HepG2 (cell line): ENCODE results near the gene NCAPD2. TPM values are rescaled to one million over a fixed set of nuclear protein-coding genes. Genes with fewer than 3 reads are reported as not detected.
A peak's percentile ranks its signal among the peaks of the same experiment; 100 is the strongest.

Experiments used
- AHR ChIP-seq: IDR thresholded peaks from 2 replicates; pipeline ENCODE4 v1.6.1; 2018; ENCODE audit warnings: missing genetic modification reagents, missing compliant biosample characterization
- DZIP1 ChIP-seq: sonication (generic); formaldehyde crosslinking; IDR thresholded peaks from 2 replicates; pipeline ENCODE4 v1.5.0; 2020; ENCODE audit warnings: mild to moderate bottlenecking, missing genetic modification reagents
- HIVEP1 ChIP-seq: sonication (generic); formaldehyde crosslinking; IDR thresholded peaks from 2 replicates; pipeline ENCODE4 v1.4.0; 2020; ENCODE audit warnings: mild to moderate bottlenecking, missing genetic modification reagents
- IRX3 ChIP-seq: sonication (generic); formaldehyde crosslinking; IDR thresholded peaks from 2 replicates; pipeline ENCODE4 v1.8.1; 2023; ENCODE audit warnings: mild to moderate bottlenecking, low read depth, missing genetic modification reagents, borderline replicate concordance
- MATR3 ChIP-seq: sonication (generic); formaldehyde crosslinking; IDR thresholded peaks from 2 replicates; pipeline ENCODE4 v1.4.0; 2020; ENCODE audit warnings: missing genetic modification reagents
- MBD4 ChIP-seq: IDR thresholded peaks from 2 replicates; pipeline ENCODE4 v1.6.1; 2012; ENCODE audit warnings: low read length, inconsistent platforms, borderline replicate concordance
- PHF8 ChIP-seq: sonication (generic); formaldehyde crosslinking; IDR thresholded peaks from 2 replicates; pipeline ENCODE4 v1.5.0; 2020; ENCODE audit warnings: missing genetic modification reagents
- RARA ChIP-seq: IDR thresholded peaks from 2 replicates; pipeline ENCODE4 v1.6.1; 2016; ENCODE audit warnings: missing genetic modification reagents, missing compliant biosample characterization
- RELA ChIP-seq: sonication (generic); formaldehyde crosslinking; IDR thresholded peaks from 2 replicates; pipeline ENCODE4 v1.4.0; 2020; ENCODE audit warnings: missing genetic modification reagents
- TEAD3 ChIP-seq: optimal IDR thresholded peaks from 2 replicates; pipeline ENCODE3; 2016; ENCODE audit warnings: borderline replicate concordance
- YY1 ChIP-seq: IDR thresholded peaks from 2 replicates; pipeline ENCODE4 v1.6.1; 2011; ENCODE audit warnings: low read length, low read depth, moderate library complexity, mild to moderate bottlenecking; ENCODE audit not compliant: insufficient read depth, insufficient replicate concordance
- ZBTB10 ChIP-seq: sonication (generic); formaldehyde crosslinking; IDR thresholded peaks from 2 replicates; pipeline ENCODE4 v1.4.0; 2020; ENCODE audit warnings: missing genetic modification reagents, borderline replicate concordance
- ZBTB34 ChIP-seq: sonication (generic); formaldehyde crosslinking; IDR thresholded peaks from 2 replicates; pipeline ENCODE4 v1.8.0; 2022; ENCODE audit warnings: mild to moderate bottlenecking, missing genetic modification reagents
- ZEB1 ChIP-seq: IDR thresholded peaks from 2 replicates; pipeline ENCODE4 v1.6.1; 2012; ENCODE audit warnings: mild to moderate bottlenecking, low read depth, inconsistent platforms; ENCODE audit not compliant: insufficient replicate concordance
- ZFP90 ChIP-seq: sonication (generic); formaldehyde crosslinking; IDR thresholded peaks from 2 replicates; pipeline ENCODE4 v1.8.0; 2022; ENCODE audit warnings: missing genetic modification reagents, mild to moderate bottlenecking, inconsistent platforms, borderline replicate concordance
- ZFY ChIP-seq: sonication (generic); formaldehyde crosslinking; IDR thresholded peaks from 2 replicates; pipeline ENCODE4 v1.4.0; 2020; ENCODE audit warnings: missing genetic modification reagents
- ZIK1 ChIP-seq: sonication (generic); formaldehyde crosslinking; IDR thresholded peaks from 2 replicates; pipeline ENCODE4 v1.5.0; 2020; ENCODE audit warnings: mild to moderate bottlenecking, low read depth, missing genetic modification reagents, borderline replicate concordance
- ZNF121 ChIP-seq: sonication (generic); formaldehyde crosslinking; IDR thresholded peaks from 2 replicates; pipeline ENCODE4 v1.5.0; 2020; ENCODE audit warnings: mild to moderate bottlenecking, missing genetic modification reagents
- ZNF235 ChIP-seq: sonication (generic); formaldehyde crosslinking; IDR thresholded peaks from 2 replicates; pipeline ENCODE4 v1.8.1; 2023; ENCODE audit warnings: mild to moderate bottlenecking, missing genetic modification reagents, borderline replicate concordance
- ZNF274 ChIP-seq: sonication (generic); formaldehyde crosslinking; IDR thresholded peaks from 2 replicates; pipeline ENCODE4 v1.5.1; 2020; ENCODE audit warnings: mild to moderate bottlenecking, missing genetic modification reagents
- ZNF552 ChIP-seq: sonication (generic); formaldehyde crosslinking; IDR thresholded peaks from 2 replicates; pipeline ENCODE4 v1.9.0; 2022; ENCODE audit warnings: missing genetic modification reagents, mild to moderate bottlenecking, borderline replicate concordance
- ZSCAN5A ChIP-seq: sonication (generic); formaldehyde crosslinking; IDR thresholded peaks from 2 replicates; pipeline ENCODE4 v1.8.0; 2022; ENCODE audit warnings: mild to moderate bottlenecking, missing genetic modification reagents, borderline replicate concordance
- polyA plus RNA-seq, 8 experiments: library from polyadenylated mRNA; depleted of rRNA in 3 of 8; stranded (reverse) in 7 of 8; unstranded in 1 of 8; fragments of >200 nt; fragmentation: Illumina TruSeq in 4 of 8; extraction: Trizol in 4 of 8; gene quantifications; 2 replicates each; pipeline versions ENCODE4 v1.2.1 to v1.2.3, GENCODE V29; 2011 to 2016; ENCODE audit warnings: low read depth in 4 of 8, missing spikeins in 1 of 8, mixed read lengths in 1 of 8; ENCODE audit not compliant: insufficient read depth in 1 of 8
- total RNA-seq, 5 experiments: library from RNA; depleted of rRNA; stranded (reverse); fragments of >200 nt; fragmentation: Illumina TruSeq; extraction: Trizol; gene quantifications; 2 replicates each; pipeline ENCODE4 v1.2.3, GENCODE V29; 2016; ENCODE audit warnings: low read depth in 1 of 5

Gene NCAPD2
- total and polyA plus RNA-seq, 2 of the 13 experiments (the other 11 are each of a cell fraction or from before 2014, with no cell fraction given), result 51.1 to 65.6 TPM

- no peak for TF ChIP-seq ZFY (CRISPR knock-in tag)
- TF ChIP-seq RARA (CRISPR knock-in tag), result no peak
- TF ChIP-seq ZNF552 (CRISPR knock-in tag), result no peak
- TF ChIP-seq HIVEP1 (CRISPR knock-in tag), result 0 out of 2 replicates have a peak, but pooled peaks have one; percentile 9
- no peak for TF ChIP-seq AHR (CRISPR knock-in tag)
- TF ChIP-seq MBD4, result no peak
- no peak for TF ChIP-seq TEAD3 (CRISPR knock-in tag)
- no peak for TF ChIP-seq ZNF121 (CRISPR knock-in tag)
- no peak for TF ChIP-seq ZNF235
- TF ChIP-seq PHF8 (CRISPR knock-in tag), result no peak; the same call in 1 of the 2 replicates
- no peak for TF ChIP-seq ZBTB10 (CRISPR knock-in tag)
- no peak for TF ChIP-seq ZIK1 (CRISPR knock-in tag)
- no peak for TF ChIP-seq ZSCAN5A (CRISPR knock-in tag)
- no peak for TF ChIP-seq DZIP1 (CRISPR knock-in tag)
- no peak for TF ChIP-seq MATR3 (CRISPR knock-in tag)
- no peak for TF ChIP-seq RELA (CRISPR knock-in tag)
- peak; percentile 4 for TF ChIP-seq ZEB1
- TF ChIP-seq YY1, result no peak
- TF ChIP-seq ZNF274 (CRISPR knock-in tag), result peak; percentile 54
- TF ChIP-seq ZBTB34, result 0 out of 2 replicates have a peak, but pooled peaks have one; percentile 24
- no peak for TF ChIP-seq ZFP90
- TF ChIP-seq IRX3 (CRISPR knock-in tag), result no peak
These were observed 39.7 kb downstream of the NCAPD2 start (continued) for GRCh38 chr12:6533653-6533922.
